ENCODE measurements around the gene PRKAG3.

Gene PRKAG3

DNA sequence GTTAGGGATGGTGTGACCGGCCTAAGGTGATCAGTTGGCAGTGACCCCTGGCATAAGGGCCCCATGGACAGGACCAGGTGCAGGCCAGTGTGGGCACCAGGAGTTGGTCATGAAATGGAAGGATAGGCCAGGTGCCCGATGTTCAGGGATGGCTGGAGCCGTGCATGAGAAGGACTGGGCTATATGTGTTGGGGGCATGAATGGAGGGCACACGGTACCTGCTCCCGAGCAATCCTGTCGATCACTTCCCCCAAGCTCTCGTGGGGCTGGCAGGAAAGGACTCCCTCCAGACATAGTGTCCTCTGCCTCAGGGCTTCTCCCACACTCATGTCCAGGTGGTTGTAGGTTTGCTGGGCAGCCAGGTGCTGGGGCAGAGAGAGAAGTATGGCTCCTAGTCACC lies 7.6 kb downstream of the PRKAG3 start:
- in situ Hi-C loops (cut with MboI; ENCODE audit: low pct_unique_long_range_greater_than_20kb, low sequenced_read_pairs, unreplicated experiment) = no loop called here
- no peak for DNase-seq (ENCODE audit: low spot score)
- TF ChIP-seq, protein P1, sequence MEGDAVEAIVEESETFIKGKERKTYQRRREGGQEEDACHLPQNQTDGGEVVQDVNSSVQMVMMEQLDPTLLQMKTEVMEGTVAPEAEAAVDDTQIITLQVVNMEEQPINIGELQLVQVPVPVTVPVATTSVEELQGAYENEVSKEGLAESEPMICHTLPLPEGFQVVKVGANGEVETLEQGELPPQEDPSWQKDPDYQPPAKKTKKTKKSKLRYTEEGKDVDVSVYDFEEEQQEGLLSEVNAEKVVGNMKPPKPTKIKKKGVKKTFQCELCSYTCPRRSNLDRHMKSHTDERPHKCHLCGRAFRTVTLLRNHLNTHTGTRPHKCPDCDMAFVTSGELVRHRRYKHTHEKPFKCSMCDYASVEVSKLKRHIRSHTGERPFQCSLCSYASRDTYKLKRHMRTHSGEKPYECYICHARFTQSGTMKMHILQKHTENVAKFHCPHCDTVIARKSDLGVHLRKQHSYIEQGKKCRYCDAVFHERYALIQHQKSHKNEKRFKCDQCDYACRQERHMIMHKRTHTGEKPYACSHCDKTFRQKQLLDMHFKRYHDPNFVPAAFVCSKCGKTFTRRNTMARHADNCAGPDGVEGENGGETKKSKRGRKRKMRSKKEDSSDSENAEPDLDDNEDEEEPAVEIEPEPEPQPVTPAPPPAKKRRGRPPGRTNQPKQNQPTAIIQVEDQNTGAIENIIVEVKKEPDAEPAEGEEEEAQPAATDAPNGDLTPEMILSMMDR (IDR thresholded peaks at IDR 0.05; ENCODE audit: extremely low read depth, insufficient read depth, missing control alignments) = no peak

DNA sequence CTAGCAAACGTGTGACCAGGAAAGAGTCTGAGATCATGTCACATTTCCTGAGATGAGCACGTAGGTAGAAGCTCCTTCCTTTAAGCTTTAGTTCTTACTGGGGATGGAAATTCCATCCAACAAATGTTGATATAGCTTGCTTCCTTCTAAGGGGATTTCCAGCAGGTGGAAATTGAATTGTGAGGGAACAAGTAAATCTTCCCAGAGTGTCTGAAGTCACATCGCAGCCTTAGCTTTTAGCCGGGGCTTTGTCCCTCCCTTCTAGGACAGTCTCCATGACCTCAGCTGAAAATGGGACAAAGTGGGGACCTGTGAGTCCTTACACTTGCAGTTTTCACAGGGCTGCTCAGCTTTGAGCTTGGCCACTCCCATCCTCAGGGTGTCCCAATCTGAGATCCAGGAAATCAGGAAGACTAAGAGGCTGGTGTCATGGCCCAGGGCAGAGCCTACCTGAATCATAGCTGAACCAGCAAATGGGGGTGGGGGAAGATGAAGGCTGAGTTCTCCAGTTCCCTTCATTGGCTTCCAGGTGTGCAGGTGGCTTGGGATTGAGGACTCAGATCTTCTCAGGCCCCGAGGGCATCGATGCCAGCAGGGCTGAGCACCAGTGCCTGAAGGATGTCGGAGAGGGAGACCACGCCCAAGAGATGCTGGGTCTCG lies 8.3 kb downstream of the PRKAG3 start:
- TF ChIP-seq, protein P1 (IDR thresholded peaks at IDR 0.05; ENCODE audit: extremely low read depth, insufficient read depth, missing control alignments) = no peak

DNA sequence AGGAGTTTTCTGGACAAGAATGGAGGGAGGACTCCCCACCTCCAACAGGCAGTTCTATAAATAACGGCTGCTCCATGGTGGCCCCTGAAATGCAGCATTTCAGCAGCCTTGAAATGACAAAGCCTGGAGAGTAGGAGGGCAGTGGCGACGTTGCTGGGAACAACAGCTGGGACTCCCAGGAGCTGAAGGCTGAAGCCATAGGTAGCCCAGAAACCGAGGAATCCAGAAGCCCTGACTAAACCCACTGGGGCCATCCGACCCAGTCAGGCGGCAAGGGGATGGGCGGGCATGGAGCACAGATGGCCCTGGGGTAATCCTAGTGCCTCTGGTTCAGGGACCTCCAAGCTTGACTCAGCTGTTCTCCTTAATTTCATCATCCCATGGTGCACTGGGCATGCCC lies 9.0 kb downstream of the PRKAG3 start:
- no peak for DNase-seq (ENCODE audit: low spot score)
- in situ Hi-C loops (cut with MboI; ENCODE audit: low pct_unique_long_range_greater_than_20kb, low sequenced_read_pairs, unreplicated experiment) = no loop called here
- TF ChIP-seq, protein P1 (IDR thresholded peaks at IDR 0.05; ENCODE audit: extremely low read depth, insufficient read depth, missing control alignments) = no peak

More for the DNA sequence above, 8.3 kb downstream of the PRKAG3 start:
- DNase-seq (ENCODE audit: low spot score) = no peak
- in situ Hi-C loops (cut with MboI; ENCODE audit: low pct_unique_long_range_greater_than_20kb, low sequenced_read_pairs, unreplicated experiment) = no loop called here

DNA sequence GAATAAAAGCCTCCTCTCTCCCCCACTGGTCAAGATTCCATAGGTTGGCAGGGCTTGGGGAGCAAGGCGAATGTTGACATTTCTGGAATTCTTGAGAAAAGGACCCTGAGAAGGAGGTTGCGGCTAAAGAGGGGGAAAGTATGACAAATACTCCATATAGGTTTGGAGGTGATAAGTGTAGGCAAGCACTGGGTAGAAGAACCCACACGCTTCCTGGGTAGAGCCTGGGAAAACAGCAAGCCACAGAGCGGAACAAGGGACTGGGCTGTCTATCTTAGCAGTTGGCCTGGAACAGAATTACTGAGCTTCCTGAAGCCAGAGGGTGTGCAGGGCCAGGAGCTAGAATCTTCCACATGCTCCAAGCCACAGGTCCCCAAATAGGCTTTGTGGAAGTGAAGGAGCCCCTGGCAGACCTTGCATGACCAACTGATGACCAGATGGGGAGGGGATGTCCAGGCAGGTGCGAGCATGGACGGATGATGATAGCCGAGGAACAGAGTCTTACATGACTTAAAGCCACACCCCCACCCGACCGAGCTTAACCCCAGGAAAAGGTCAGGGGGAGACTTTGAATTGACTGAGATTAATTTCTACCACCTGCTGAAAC lies 9.9 kb downstream of the PRKAG3 start:
- DNase-seq (ENCODE audit: low spot score) = no peak
- in situ Hi-C loops (cut with MboI; ENCODE audit: low pct_unique_long_range_greater_than_20kb, low sequenced_read_pairs, unreplicated experiment) = no loop called here
- TF ChIP-seq, protein P1 (IDR thresholded peaks at IDR 0.05; ENCODE audit: extremely low read depth, insufficient read depth, missing control alignments) = no peak

DNA sequence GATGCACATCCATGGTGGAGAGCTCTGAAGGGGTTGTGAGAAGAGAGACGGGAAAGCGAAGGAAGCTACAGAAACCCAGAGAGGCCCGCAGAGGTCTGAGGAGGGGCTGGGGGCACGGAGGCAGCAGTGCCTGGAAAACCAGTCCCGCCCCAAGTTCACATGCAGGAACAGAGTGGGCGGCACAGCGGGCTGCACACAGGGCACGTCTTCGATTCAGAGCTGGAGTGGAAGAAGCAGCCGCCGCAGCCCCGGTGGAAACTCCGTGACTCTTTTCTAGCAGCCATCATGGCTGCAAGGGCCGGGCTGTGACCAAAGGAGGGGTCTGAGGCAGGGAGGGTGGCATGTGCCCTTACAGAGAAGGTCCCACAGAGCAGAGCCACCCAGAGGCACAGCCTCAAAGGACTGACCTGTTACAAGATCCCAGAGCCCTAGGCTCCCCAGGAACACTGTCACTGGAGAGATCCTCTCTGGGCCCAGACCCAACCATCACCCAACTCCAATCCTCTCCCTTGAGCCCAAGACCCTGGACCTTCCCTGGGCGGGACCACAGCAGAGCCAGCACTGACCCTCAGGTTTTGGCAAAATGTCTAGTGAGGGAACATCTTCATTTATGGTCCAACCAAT lies 10.7 kb downstream of the PRKAG3 start:
- in situ Hi-C loops (cut with MboI; ENCODE audit: low pct_unique_long_range_greater_than_20kb, low sequenced_read_pairs, unreplicated experiment) = no loop called here
- no peak for DNase-seq (ENCODE audit: low spot score)
- TF ChIP-seq, protein P1 (IDR thresholded peaks at IDR 0.05; ENCODE audit: extremely low read depth, insufficient read depth, missing control alignments) = no peak

DNA sequence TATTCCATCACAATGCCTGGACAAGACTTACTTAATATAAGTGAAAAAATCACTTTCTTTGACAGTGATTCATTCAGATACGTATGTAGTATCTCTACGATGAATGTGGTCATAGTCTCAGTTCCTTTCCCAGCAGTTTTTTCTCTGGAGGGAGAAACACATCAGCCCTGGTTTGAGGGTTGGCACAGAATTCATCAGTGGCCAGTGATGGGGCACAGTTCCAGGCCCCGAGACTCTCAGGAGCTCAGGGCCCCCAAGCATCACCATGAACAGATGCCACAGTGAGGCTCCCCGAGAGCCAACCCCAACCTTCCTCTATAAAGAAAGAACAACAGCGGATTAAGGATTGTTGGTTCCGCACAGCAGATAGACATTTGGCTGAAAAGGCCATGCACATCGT lies 12.5 kb downstream of the PRKAG3 start:
- in situ Hi-C loops (cut with MboI; ENCODE audit: low pct_unique_long_range_greater_than_20kb, low sequenced_read_pairs, unreplicated experiment) = no loop called here
- no peak for DNase-seq (ENCODE audit: low spot score)

More for the DNA sequence above, 12.5 kb downstream of the PRKAG3 start:
- TF ChIP-seq, protein P1 (IDR thresholded peaks at IDR 0.05; ENCODE audit: extremely low read depth, insufficient read depth, missing control alignments) = no peak
